Natural killer cell (primary cell): Measurements from ENCODE around the gene AATF. TPM values are rescaled to one million over a fixed set of nuclear protein-coding genes. Genes with fewer than 3 reads are reported as not detected.
"Not testable (repeated sequence)": the region's sequence is repeated elsewhere in the genome, so short reads cannot be mapped to it uniquely, and the experiment has no call there.

Experiments
- ATAC-seq, 3 donors: fragments of 150-1000 bp in 2 of 3; fragments of 200-7000 bp in 1 of 3; cut with Tn5 transposase; 1 replicate in 1 of 3; 2 replicates in 2 of 3; pipeline ENCODE4 v1.10.0; 2021; ENCODE audit warnings: mild to moderate bottlenecking in 2 of 3, moderate library complexity in 2 of 3
- DNase-seq, 2 donors: peaks; one replicate each; pipeline versions ENCODE4 v3.0.0 to v3.0.0-alpha.2; 2013 to 2021; ENCODE audit warnings: mixed read lengths in 1 of 2
- H3K27ac ChIP-seq: one replicate; pipeline ENCODE4 v1.5.1; 2013; ENCODE audit warnings: mild to moderate bottlenecking, low read length
- H3K27me3 ChIP-seq: one replicate; pipeline ENCODE4 v1.6.1; 2013; ENCODE audit warnings: low read length; ENCODE audit not compliant: control insufficient read depth, insufficient read depth
- H3K36me3 ChIP-seq: one replicate; pipeline ENCODE4 v1.6.1; 2013; ENCODE audit warnings: low read length; ENCODE audit not compliant: control insufficient read depth, insufficient read depth
- H3K4me1 ChIP-seq: one replicate; pipeline ENCODE4 v1.6.1; 2013; ENCODE audit warnings: low read length; ENCODE audit not compliant: control insufficient read depth, insufficient read depth
- H3K4me3 ChIP-seq: one replicate; pipeline ENCODE4 v1.5.1; 2013; ENCODE audit warnings: low read length
- H3K9me3 ChIP-seq: one replicate; pipeline ENCODE4 v1.6.1; 2013; ENCODE audit warnings: low read length; ENCODE audit not compliant: control insufficient read depth, insufficient read depth
- H3K27ac Mint-ChIP-seq, 2 donors: one replicate each; pipeline ENCODE4 v1.8.0; 2022; ENCODE audit warnings: mild to moderate bottlenecking in 2 of 2, mixed read lengths in 2 of 2, moderate library complexity in 1 of 2
- H3K27me3 Mint-ChIP-seq, 2 donors: one replicate each; pipeline ENCODE4 v1.8.0; 2022; ENCODE audit warnings: low read depth in 2 of 2, mixed read lengths in 2 of 2
- H3K36me3 Mint-ChIP-seq: one replicate; pipeline ENCODE4 v1.8.0; 2022; ENCODE audit warnings: mixed read lengths
- H3K4me1 Mint-ChIP-seq, 2 donors: one replicate each; pipeline ENCODE4 v1.8.0; 2022; ENCODE audit warnings: mixed read lengths in 2 of 2
- H3K4me3 Mint-ChIP-seq: one replicate; pipeline ENCODE4 v1.8.0; 2022; ENCODE audit warnings: mild to moderate bottlenecking, moderate library complexity, mixed read lengths
- H3K9me3 Mint-ChIP-seq, 2 donors: one replicate each; pipeline ENCODE4 v1.8.0; 2022; ENCODE audit warnings: mixed read lengths in 2 of 2
- CTCF ChIP-seq: fragments of 200-600 bp; IDR thresholded peaks from one replicate; pipeline ENCODE4 v1.8.0; 2022; ENCODE audit warnings: antibody characterized with exemption
- WGBS: methylation state at CpG from one replicate; pipeline ENCODE4 v1.1.7; 2013; ENCODE audit warnings: missing lambda C conversion rate; ENCODE audit not compliant: insufficient coverage; 5-methylcytosine and 5-hydroxymethylcytosine counted together
- intact Hi-C: fragments of 100-400 bp; cut with micrococcal nuclease; formaldehyde crosslinking; loops from one replicate; pipeline ENCODE4 v1.14.2; 2022
- total RNA-seq, 4 donors: library from RNA; stranded (reverse); fragments of 120-200 nt in 1 of 4; gene quantifications; one replicate each; pipeline versions ENCODE4 v1.2.3 to v1.2.4, GENCODE V29; 2013 to 2022

Gene AATF
- total RNA-seq, 3 donors from 2014 or later (not counting 1 experiment from before 2014, with no cell fraction given): 60.1 to 67.2 (median 63.2) TPM

- H3K9me3 Mint-ChIP-seq: no peaks in the 10 kb centered on the region
- H3K27me3 Mint-ChIP-seq: peaks cover 8 to 17% of the 10 kb centered on the region in 2 donors
- whole genome bisulfite sequencing: 88% methylated on average over 2 of the region's 3 CpGs
- DNase-seq (no peak), ATAC-seq (no peak)
- no peak for TF ChIP-seq CTCF
- peaks cover 0 to 5% of the 10 kb centered on the region in 2 donors for H3K4me1 Mint-ChIP-seq
- H3K27me3 ChIP-seq: no peaks in the 10 kb centered on the region
- H3K4me1 ChIP-seq: no peaks in the 10 kb centered on the region
- H3K27ac Mint-ChIP-seq: no peak overlapping the region
- H3K27ac ChIP-seq: no peak overlapping the region
- intact Hi-C loops: no loop called here
- no peaks in the 10 kb centered on the region for H3K9me3 ChIP-seq
- no peaks in the 10 kb centered on the region for H3K36me3 ChIP-seq
- H3K4me3 ChIP-seq: no peak overlapping the region
- H3K36me3 Mint-ChIP-seq: no peaks in the 10 kb centered on the region
- no peak overlapping the region for H3K4me3 Mint-ChIP-seq
Measured at GRCh38 chr17:37069087-37069486, 120.3 kb downstream of the AATF start.

GRCh38 chr17:37073464-37073863, 124.7 kb downstream of the AATF start:
- H3K27me3 ChIP-seq, H3K4me1 ChIP-seq, H3K27me3 Mint-ChIP-seq, H3K27ac Mint-ChIP-seq, DNase-seq, H3K36me3 Mint-ChIP-seq, H3K27ac ChIP-seq, H3K9me3 Mint-ChIP-seq, H3K9me3 ChIP-seq, ATAC-seq, intact Hi-C loops, H3K4me3 ChIP-seq, H3K36me3 ChIP-seq, H3K4me3 Mint-ChIP-seq, H3K4me1 Mint-ChIP-seq: not testable (repeated sequence)
- 84% methylated on average over 3 of the region's 3 CpGs for WGBS

GRCh38 chr17:37079065-37079708, 130.4 kb downstream of the AATF start:
- Mint-ChIP-seq H3K4me1 (peaks cover 21 to 24% of the 10 kb centered on the region in 2 donors), H3K27ac (no peak overlapping the region), H3K9me3 (peaks cover 0 to 4% of the 10 kb centered on the region in 2 donors), H3K4me3 (no peak overlapping the region), H3K27me3 (no peaks in the 10 kb centered on the region), H3K36me3 (peaks cover 8% of the 10 kb centered on the region)
- Histone ChIP-seq H3K36me3 (no peaks in the 10 kb centered on the region), H3K4me3 (no peak overlapping the region), H3K4me1 (peaks cover 14% of the 10 kb centered on the region), H3K27me3 (no peaks in the 10 kb centered on the region), H3K9me3 (no peaks in the 10 kb centered on the region), H3K27ac (no peak overlapping the region)
- no peak for TF ChIP-seq CTCF
- ATAC-seq: no peak
- 95% methylated on average over 2 of the region's 2 CpGs for WGBS
- no peak for DNase-seq
- intact Hi-C loops: no loop called here

- ATAC-seq: no peak
- no peak for DNase-seq
- Mint-ChIP-seq H3K27ac (no peak overlapping the region), H3K27me3 (no peaks in the 10 kb centered on the region), H3K4me3 (no peak overlapping the region), H3K4me1 (peaks cover 24 to 28% of the 10 kb centered on the region in 2 donors), H3K9me3 (peaks cover 0 to 4% of the 10 kb centered on the region in 2 donors), H3K36me3 (peaks cover 8% of the 10 kb centered on the region)
- no peak for TF ChIP-seq CTCF
- Histone ChIP-seq H3K4me3 (no peak overlapping the region), H3K9me3 (no peaks in the 10 kb centered on the region), H3K4me1 (peaks cover 19% of the 10 kb centered on the region), H3K27me3 (no peaks in the 10 kb centered on the region), H3K36me3 (no peaks in the 10 kb centered on the region), H3K27ac (no peak overlapping the region)
- 100% methylated on average over 1 of the region's 1 CpG for WGBS
- intact Hi-C loops: no loop called here
Measured at GRCh38 chr17:37079735-37080134, 131.0 kb downstream of the AATF start.
